SU-DHL-6 (cell line): ENCODE measurements around the gene SETBP1.

Experiments
- EZH2phosphoT487 ChIP-seq: fragments of 200-600 bp; sonication (generic), shearing (Covaris generic); conservative IDR thresholded peaks from 2 replicates; pipeline ENCODE4 v1.6.1; 2018; ENCODE audit warnings: mild to moderate bottlenecking, antibody characterized with exemption, low read length, moderate library complexity, mixed read lengths
- TF ChIP-seq, protein P1 (sequence below): fragments of 200-600 bp; sonication (generic); IDR thresholded peaks from one replicate; pipeline ENCODE4 v1.5.1; 2017; ENCODE audit warnings: antibody characterized with exemption, mild to moderate bottlenecking, low read length, moderate library complexity; ENCODE audit not compliant: insufficient read depth, poor library complexity, severe bottlenecking

GRCh38 chr18:45046228-45046627 lies 365.5 kb downstream of the SETBP1 start:
- TF ChIP-seq, protein P1, sequence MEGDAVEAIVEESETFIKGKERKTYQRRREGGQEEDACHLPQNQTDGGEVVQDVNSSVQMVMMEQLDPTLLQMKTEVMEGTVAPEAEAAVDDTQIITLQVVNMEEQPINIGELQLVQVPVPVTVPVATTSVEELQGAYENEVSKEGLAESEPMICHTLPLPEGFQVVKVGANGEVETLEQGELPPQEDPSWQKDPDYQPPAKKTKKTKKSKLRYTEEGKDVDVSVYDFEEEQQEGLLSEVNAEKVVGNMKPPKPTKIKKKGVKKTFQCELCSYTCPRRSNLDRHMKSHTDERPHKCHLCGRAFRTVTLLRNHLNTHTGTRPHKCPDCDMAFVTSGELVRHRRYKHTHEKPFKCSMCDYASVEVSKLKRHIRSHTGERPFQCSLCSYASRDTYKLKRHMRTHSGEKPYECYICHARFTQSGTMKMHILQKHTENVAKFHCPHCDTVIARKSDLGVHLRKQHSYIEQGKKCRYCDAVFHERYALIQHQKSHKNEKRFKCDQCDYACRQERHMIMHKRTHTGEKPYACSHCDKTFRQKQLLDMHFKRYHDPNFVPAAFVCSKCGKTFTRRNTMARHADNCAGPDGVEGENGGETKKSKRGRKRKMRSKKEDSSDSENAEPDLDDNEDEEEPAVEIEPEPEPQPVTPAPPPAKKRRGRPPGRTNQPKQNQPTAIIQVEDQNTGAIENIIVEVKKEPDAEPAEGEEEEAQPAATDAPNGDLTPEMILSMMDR: no peak
- no peak for TF ChIP-seq EZH2phosphoT487
